ENCODE results near the gene ARID3B. TPM values are rescaled to one million over a fixed set of nuclear protein-coding genes. Genes with fewer than 3 reads are reported as not detected.

The ARID3B gene
- total and polyA plus RNA-seq, 9 donors, result 1.2 to 4.9 (median 2.7) TPM

DNA sequence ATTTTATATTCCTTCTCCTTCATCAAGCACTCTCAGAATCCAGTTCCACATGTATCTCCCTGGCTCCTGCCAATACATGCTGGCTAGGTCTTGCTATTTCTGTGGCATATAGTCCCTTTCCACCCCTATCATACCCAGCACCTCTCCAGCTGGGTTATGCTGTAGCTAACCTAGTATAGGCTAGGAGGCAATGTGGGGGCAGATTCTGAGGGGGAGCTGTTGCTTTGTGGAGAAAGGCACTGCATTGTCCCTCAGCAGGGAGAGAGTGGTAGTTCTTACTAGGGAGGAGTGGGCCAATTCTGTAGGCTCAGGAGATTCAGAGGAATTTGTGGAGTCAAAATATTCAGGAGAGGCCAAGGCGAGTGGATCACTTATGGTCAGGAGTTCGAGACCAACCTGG lies 40.6 kb upstream of the ARID3B start:
- H3K36me3 ChIP-seq, result no peaks in the 10 kb centered on the region
- H3K27me3 ChIP-seq, result no peaks in the 10 kb centered on the region
- WGBS, 3 donors, result 97 to 100% (median 98%) methylated on average over 2 of the region's 2 CpGs
- intact Hi-C loops (cut with DNase I), result no loop called here
- no peak overlapping the region for H3K4me3 ChIP-seq
- H3K4me1 ChIP-seq (ENCODE audit: insufficient read depth), result no peaks in the 10 kb centered on the region
- no peaks in the 10 kb centered on the region for H3K9me3 ChIP-seq
- TF ChIP-seq EP300 (IDR thresholded peaks at IDR 0.05) (no peak), POLR2A (IDR thresholded peaks at IDR 0.05) (no peak)
- TF ChIP-seq, protein P1, sequence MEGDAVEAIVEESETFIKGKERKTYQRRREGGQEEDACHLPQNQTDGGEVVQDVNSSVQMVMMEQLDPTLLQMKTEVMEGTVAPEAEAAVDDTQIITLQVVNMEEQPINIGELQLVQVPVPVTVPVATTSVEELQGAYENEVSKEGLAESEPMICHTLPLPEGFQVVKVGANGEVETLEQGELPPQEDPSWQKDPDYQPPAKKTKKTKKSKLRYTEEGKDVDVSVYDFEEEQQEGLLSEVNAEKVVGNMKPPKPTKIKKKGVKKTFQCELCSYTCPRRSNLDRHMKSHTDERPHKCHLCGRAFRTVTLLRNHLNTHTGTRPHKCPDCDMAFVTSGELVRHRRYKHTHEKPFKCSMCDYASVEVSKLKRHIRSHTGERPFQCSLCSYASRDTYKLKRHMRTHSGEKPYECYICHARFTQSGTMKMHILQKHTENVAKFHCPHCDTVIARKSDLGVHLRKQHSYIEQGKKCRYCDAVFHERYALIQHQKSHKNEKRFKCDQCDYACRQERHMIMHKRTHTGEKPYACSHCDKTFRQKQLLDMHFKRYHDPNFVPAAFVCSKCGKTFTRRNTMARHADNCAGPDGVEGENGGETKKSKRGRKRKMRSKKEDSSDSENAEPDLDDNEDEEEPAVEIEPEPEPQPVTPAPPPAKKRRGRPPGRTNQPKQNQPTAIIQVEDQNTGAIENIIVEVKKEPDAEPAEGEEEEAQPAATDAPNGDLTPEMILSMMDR (IDR thresholded peaks at IDR 0.05), result no peak
- H3K27ac ChIP-seq, result no peak overlapping the region
- DNase-seq, result no peak

DNA sequence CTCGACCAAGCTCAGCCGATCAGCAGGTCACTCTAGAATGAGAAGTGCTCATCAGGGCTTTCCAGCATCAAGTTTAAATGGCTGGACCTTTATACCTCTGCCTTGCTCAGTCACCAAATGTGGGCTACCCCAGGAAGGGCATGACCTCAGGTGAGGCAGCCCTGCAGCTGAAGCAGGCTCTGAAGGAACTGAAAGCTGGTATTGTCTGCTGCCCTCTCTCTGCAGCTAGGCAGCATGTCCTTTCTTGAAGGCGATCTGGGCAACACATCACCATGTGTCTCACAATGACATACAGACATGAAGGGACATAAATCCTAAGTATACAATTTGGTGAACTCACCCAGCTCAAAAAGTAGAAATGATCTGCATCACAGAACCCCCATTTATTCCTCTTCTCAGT lies 38.7 kb upstream of the ARID3B start:
- Histone ChIP-seq H3K4me3 (no peak overlapping the region), H3K36me3 (no peaks in the 10 kb centered on the region), H3K9me3 (no peaks in the 10 kb centered on the region), H3K27ac (no peak overlapping the region), H3K27me3 (no peaks in the 10 kb centered on the region), H3K4me1 (ENCODE audit: insufficient read depth) (no peaks in the 10 kb centered on the region)
- intact Hi-C loops (cut with DNase I), result no loop called here
- TF ChIP-seq POLR2A (IDR thresholded peaks at IDR 0.05), result no peak
- TF ChIP-seq, protein P1 (IDR thresholded peaks at IDR 0.05), result no peak
- no peak for TF ChIP-seq EP300 (IDR thresholded peaks at IDR 0.05)
- 76 to 95% (median 94%) methylated on average over 3 of the region's 3 CpGs for WGBS, 3 donors
- DNase-seq, result no peak

DNA sequence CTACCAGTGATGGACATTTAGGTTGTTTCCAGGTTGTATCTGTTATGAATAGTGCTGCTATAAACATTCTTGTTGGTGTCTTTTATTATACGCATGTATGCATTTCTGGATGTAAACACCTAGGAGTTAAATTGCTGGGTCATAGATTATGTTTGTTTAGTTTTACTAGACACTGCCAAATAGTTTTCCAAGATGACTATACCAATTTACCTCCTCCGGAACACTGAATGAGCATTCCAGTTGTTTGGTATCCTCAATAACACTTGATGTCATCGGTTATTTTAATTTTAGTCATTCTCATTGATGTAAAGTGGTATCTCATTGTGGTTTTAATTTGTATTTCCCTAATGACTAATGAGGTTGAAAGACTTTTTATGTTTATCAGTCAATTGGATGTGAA lies 36.6 kb upstream of the ARID3B start:
- no peaks in the 10 kb centered on the region for H3K4me1 ChIP-seq (ENCODE audit: insufficient read depth)
- no peaks in the 10 kb centered on the region for H3K9me3 ChIP-seq
- no peak for DNase-seq
- no peak overlapping the region for H3K4me3 ChIP-seq
- 91 to 95% (median 95%) methylated on average over 3 of the region's 3 CpGs for WGBS, 3 donors
- no peak overlapping the region for H3K27ac ChIP-seq
- H3K36me3 ChIP-seq, result no peaks in the 10 kb centered on the region
- intact Hi-C loops (cut with DNase I), result no loop called here
- TF ChIP-seq POLR2A (IDR thresholded peaks at IDR 0.05) (no peak), EP300 (IDR thresholded peaks at IDR 0.05) (no peak)
- TF ChIP-seq, protein P1 (IDR thresholded peaks at IDR 0.05), result no peak
- H3K27me3 ChIP-seq, result no peaks in the 10 kb centered on the region

DNA sequence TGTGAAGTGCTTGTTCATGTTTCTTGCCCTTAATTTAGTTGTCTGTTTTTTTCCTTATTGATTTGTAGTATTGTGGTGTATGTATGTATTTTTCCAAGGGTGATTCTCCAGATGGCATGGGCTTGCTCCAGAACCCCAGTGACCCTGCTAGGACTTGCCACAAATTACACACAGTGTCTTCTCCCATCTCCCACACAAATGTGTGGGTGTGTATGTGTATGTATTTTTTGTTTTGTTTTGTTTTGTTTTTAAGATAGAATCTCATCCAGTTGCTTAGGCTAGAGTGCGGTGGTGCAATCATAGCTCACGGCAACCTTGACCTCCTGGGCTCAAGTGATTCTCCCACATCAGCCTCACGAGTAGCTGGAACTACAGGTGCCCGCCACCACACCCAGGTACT lies 36.2 kb upstream of the ARID3B start:
- Histone ChIP-seq H3K4me3 (no peak overlapping the region), H3K36me3 (no peaks in the 10 kb centered on the region), H3K9me3 (no peaks in the 10 kb centered on the region), H3K4me1 (ENCODE audit: insufficient read depth) (no peaks in the 10 kb centered on the region), H3K27ac (no peak overlapping the region), H3K27me3 (no peaks in the 10 kb centered on the region)
- no peak for DNase-seq
- WGBS, 3 donors, result 74 to 90% (median 75%) methylated on average over 4 of the region's 4 CpGs
- intact Hi-C loops (cut with DNase I), result no loop called here
- TF ChIP-seq, protein P1 (IDR thresholded peaks at IDR 0.05), result no peak
- no peak for TF ChIP-seq EP300 (IDR thresholded peaks at IDR 0.05)
- TF ChIP-seq POLR2A (IDR thresholded peaks at IDR 0.05), result no peak
